ENCODE results near the gene IFNA8. TPM values are rescaled to one million over a fixed set of nuclear protein-coding genes. Genes with fewer than 3 reads are reported as not detected.

Gene IFNA8
- total RNA-seq, result not detected in 2 replicates

GRCh38 chr9:21408817-21409216 lies at the start of gene IFNA8:
IFNA8 (plus strand) TSS chr9:21409117; CDS start chr9:21409177, 60 bp downstream.

DNA sequence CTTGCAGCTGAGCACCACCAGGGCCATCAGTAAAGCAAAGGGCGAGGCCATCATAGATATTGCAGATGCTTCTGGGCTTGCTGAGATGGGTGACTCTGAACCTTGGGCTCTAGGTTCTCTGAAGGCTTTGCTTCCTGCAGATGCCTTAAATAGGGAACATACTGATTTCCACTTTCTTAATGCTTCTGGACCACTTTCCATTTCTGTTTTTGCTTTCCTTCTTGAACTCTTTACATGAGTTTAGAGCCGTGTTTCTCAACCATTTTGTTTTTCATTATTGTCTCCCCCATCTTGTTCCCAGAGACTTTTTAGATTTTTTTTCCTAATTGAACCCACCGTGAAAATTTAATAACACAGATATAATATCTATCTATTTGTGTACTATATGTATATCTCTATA lies 41.0 kb upstream of the IFNA8 start, which contains the start of gene IFNA13:
Gene IFNA13, minus strand, starts transcription at position 101 of the 400 bp plus-strand sequence. Its CDS starts 47 bp downstream, at position 54.

GRCh38 chr9:21385131-21385670 lies 23.7 kb upstream of the IFNA8 start, which contains the start of gene IFNA2:
IFNA2 (minus strand) TSS chr9:21385398; CDS start chr9:21385329, 69 bp downstream.

DNA sequence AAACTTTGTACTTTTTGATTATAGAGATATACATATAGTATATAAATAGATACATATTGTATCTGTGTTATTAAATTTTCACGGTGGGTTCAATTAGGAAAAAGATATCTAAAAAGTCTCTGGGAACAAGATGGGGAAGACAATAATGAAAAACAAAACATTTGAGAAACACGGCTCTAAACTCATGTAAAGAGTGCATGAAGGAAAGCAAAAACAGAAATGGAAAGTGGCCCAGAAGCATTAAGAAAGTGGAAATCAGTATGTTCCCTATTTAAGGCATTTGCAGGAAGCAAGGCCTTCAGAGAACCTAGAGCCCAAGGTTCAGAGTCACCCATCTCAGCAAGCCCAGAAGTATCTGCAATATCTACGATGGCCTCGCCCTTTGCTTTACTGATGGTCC lies 31.2 kb downstream of the IFNA8 start, which contains the start of gene IFNA1:
Gene IFNA1, plus strand, starts transcription at position 301 of the 400 bp plus-strand sequence. Its CDS starts 69 bp downstream, at position 370.

Other genes with a start within 250 kb of the IFNA8 start
- gene IFNA21, start 242.5 kb upstream of the IFNA8 start, total RNA-seq, result not detected in 2 replicates
- gene IFNA4, start 221.5 kb upstream of the IFNA8 start, total RNA-seq, result not detected in 2 replicates
- not detected in 2 replicates for gene IFNA7, start 206.9 kb upstream of the IFNA8 start, total RNA-seq
- gene IFNA10, start 202.0 kb upstream of the IFNA8 start, total RNA-seq, result not detected in 2 replicates
- gene IFNA16, start 191.8 kb upstream of the IFNA8 start, total RNA-seq, result not detected in 2 replicates
- gene IFNA17, start 180.9 kb upstream of the IFNA8 start, total RNA-seq, result not detected in 2 replicates
- not detected in 2 replicates for gene IFNA14, start 169.1 kb upstream of the IFNA8 start, total RNA-seq
- 0.09 and 0.16 TPM in 2 replicates for gene IFNA5, start 103.8 kb upstream of the IFNA8 start, total RNA-seq
- gene KLHL9, start 73.7 kb upstream of the IFNA8 start, total RNA-seq, result 28.8 and 35.0 TPM in 2 replicates
- not detected in 2 replicates for gene IFNA6, start 58.2 kb upstream of the IFNA8 start, total RNA-seq
- gene IFNA13, start 41.1 kb upstream of the IFNA8 start, total RNA-seq, result not detected in 2 replicates
- gene IFNA2, start 23.7 kb upstream of the IFNA8 start, total RNA-seq, result not detected in 2 replicates
- gene IFNA1, start 31.3 kb downstream of the IFNA8 start, total RNA-seq, result not detected in 2 replicates
- 1.5 and 3.8 TPM in 2 replicates for gene IFNE, start 73.2 kb downstream of the IFNA8 start, total RNA-seq